Measurements from ENCODE around the gene DPM3.
A peak's percentile ranks its signal among the peaks of the same experiment; 100 is the strongest.

Gene DPM3

DNA sequence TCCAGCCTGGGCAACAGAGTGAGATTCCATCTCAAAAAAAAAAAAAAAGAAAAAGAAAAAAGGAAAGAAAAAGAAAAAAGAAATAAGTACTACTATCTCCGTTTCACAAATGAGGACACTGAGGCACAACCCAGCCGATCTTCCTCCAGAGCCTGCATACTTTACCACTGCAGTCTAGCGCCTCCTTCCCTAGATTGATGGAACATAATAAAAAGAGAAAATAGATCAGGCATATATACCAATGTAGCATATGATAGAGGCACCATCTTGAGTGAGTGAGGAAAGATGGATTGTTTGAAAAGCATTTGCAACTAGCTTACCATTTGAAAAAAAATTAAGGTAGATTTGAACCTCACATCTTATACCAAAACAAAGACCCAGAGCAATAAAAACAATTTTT lies 5.2 kb upstream of the DPM3 start:
- Histone ChIP-seq H3K9me2 (replicated peaks; ENCODE audit: insufficient read depth, low read length) (no peaks in the 10 kb centered on the region), H3K27me3 (replicated peaks; ENCODE audit: insufficient read depth, low read length) (peaks cover 89% of the 10 kb centered on the region), H3K9me3 (replicated peaks; ENCODE audit: insufficient read depth, low read length) (no peaks in the 10 kb centered on the region), H3K4me3 (ENCODE audit: low read length) (no peak overlapping the region), H4K20me1 (ENCODE audit: insufficient read depth, low read length) (no peaks in the 10 kb centered on the region), H3F3A (ENCODE audit: insufficient read depth, low read length) (no peaks in the 10 kb centered on the region), H2AFZ (ENCODE audit: low read length) (no peak overlapping the region), H3K79me2 (ENCODE audit: low read length) (no peaks in the 10 kb centered on the region), H3K36me3 (replicated peaks; ENCODE audit: insufficient read depth, low read length) (no peaks in the 10 kb centered on the region), H3K9ac (ENCODE audit: low read length) (no peak overlapping the region), H3K27ac (ENCODE audit: low read length) (no peak overlapping the region), H3K4me2 (ENCODE audit: low read depth, low read length) (no peak overlapping the region), H3K4me1 (ENCODE audit: low read length) (no peaks in the 10 kb centered on the region)
- DNase-seq: no peak
- no peak for TF ChIP-seq EZH2phosphoT487 (IDR thresholded peaks at IDR 0.05; ENCODE audit: low read length)
- TF ChIP-seq, protein P1, sequence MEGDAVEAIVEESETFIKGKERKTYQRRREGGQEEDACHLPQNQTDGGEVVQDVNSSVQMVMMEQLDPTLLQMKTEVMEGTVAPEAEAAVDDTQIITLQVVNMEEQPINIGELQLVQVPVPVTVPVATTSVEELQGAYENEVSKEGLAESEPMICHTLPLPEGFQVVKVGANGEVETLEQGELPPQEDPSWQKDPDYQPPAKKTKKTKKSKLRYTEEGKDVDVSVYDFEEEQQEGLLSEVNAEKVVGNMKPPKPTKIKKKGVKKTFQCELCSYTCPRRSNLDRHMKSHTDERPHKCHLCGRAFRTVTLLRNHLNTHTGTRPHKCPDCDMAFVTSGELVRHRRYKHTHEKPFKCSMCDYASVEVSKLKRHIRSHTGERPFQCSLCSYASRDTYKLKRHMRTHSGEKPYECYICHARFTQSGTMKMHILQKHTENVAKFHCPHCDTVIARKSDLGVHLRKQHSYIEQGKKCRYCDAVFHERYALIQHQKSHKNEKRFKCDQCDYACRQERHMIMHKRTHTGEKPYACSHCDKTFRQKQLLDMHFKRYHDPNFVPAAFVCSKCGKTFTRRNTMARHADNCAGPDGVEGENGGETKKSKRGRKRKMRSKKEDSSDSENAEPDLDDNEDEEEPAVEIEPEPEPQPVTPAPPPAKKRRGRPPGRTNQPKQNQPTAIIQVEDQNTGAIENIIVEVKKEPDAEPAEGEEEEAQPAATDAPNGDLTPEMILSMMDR (IDR thresholded peaks at IDR 0.05; ENCODE audit: low read length): peak; percentile 25

DNA sequence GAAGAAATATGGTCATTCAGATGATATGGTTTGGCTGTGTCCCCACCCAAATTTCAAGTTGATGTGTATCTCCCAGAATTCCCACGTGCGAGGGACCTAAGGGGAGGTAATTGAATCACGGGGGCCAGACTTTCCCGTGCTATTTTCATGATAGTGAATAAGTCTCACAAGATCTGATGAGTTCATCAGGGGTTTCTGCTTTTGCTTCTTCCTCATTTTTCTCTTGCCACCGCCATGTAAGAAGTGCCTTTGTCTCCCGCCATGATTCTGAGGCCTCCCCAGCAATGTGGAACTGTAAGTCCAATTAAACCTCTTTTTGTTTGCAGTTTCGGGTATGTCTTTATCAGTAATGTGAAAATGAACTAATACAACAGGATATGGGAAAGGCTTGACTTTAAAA lies 1.4 kb upstream of the DPM3 start:
- no peaks in the 10 kb centered on the region for H4K20me1 ChIP-seq (ENCODE audit: insufficient read depth, low read length)
- no peaks in the 10 kb centered on the region for H3K9me2 ChIP-seq (replicated peaks; ENCODE audit: insufficient read depth, low read length)
- H2AFZ ChIP-seq (ENCODE audit: low read length): no peak overlapping the region
- H3K4me1 ChIP-seq (ENCODE audit: low read length): peaks cover 11% of the 10 kb centered on the region
- H3K9ac ChIP-seq (ENCODE audit: low read length): no peak overlapping the region
- TF ChIP-seq EZH2phosphoT487 (IDR thresholded peaks at IDR 0.05; ENCODE audit: low read length) (no peak), EZH2 (optimal IDR thresholded peaks at IDR 0.05; ENCODE audit: low read depth, low read length) (no peak)
- TF ChIP-seq, protein P1 (IDR thresholded peaks at IDR 0.05; ENCODE audit: low read length): no peak
- H3K27ac ChIP-seq (ENCODE audit: low read length): no peak overlapping the region
- H3F3A ChIP-seq (ENCODE audit: insufficient read depth, low read length): peaks cover 5% of the 10 kb centered on the region; the same call in 1 of the 2 replicates
- no peak overlapping the region for H3K4me2 ChIP-seq (ENCODE audit: low read depth, low read length)
- no peaks in the 10 kb centered on the region for H3K36me3 ChIP-seq (replicated peaks; ENCODE audit: insufficient read depth, low read length)
- H3K4me3 ChIP-seq (ENCODE audit: low read length): no peak overlapping the region
- DNase-seq: no peak
- no peaks in the 10 kb centered on the region for H3K9me3 ChIP-seq (replicated peaks; ENCODE audit: insufficient read depth, low read length)
- H3K27me3 ChIP-seq (replicated peaks; ENCODE audit: insufficient read depth, low read length): peaks cover 59% of the 10 kb centered on the region
- H3K79me2 ChIP-seq (ENCODE audit: low read length): peaks cover 33% of the 10 kb centered on the region

DNA sequence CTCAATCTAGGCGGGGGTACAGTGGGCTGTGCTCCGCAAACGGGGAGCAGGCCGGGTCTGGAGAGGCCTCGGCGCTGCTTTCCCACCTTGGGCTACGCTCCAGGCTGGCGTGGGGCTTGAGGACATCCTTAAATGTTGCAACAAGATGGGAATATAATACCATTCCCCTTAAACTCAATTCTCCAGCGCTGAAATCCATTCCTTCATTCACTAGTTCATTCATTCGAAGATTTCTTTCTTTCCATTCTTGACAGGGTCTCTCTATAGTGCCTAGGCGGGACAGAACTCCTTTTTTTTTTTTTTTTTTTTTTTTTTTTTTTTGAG lies 261 bp upstream of the DPM3 start:
- no peak for TF ChIP-seq EZH2 (optimal IDR thresholded peaks at IDR 0.05; ENCODE audit: low read depth, low read length)
- Histone ChIP-seq H4K20me1 (ENCODE audit: insufficient read depth, low read length) (no peaks in the 10 kb centered on the region), H3K4me2 (ENCODE audit: low read depth, low read length) (peak overlapping the region; percentile 98), H3K4me1 (ENCODE audit: low read length) (peaks cover 13% of the 10 kb centered on the region), H3K9ac (ENCODE audit: low read length) (peak overlapping the region; percentile 74; the same call in 1 of the 2 replicates), H2AFZ (ENCODE audit: low read length) (peak overlapping the region; percentile 64), H3K9me3 (replicated peaks; ENCODE audit: insufficient read depth, low read length) (no peaks in the 10 kb centered on the region), H3K79me2 (ENCODE audit: low read length) (peaks cover 33% of the 10 kb centered on the region), H3K27ac (ENCODE audit: low read length) (no peak overlapping the region), H3K36me3 (replicated peaks; ENCODE audit: insufficient read depth, low read length) (no peaks in the 10 kb centered on the region), H3F3A (ENCODE audit: insufficient read depth, low read length) (peaks cover 13% of the 10 kb centered on the region; the same call in 1 of the 2 replicates), H3K4me3 (ENCODE audit: low read length) (peak overlapping the region; percentile 85), H3K9me2 (replicated peaks; ENCODE audit: insufficient read depth, low read length) (no peaks in the 10 kb centered on the region), H3K27me3 (replicated peaks; ENCODE audit: insufficient read depth, low read length) (peaks cover 48% of the 10 kb centered on the region)
- no peak for DNase-seq

DNA sequence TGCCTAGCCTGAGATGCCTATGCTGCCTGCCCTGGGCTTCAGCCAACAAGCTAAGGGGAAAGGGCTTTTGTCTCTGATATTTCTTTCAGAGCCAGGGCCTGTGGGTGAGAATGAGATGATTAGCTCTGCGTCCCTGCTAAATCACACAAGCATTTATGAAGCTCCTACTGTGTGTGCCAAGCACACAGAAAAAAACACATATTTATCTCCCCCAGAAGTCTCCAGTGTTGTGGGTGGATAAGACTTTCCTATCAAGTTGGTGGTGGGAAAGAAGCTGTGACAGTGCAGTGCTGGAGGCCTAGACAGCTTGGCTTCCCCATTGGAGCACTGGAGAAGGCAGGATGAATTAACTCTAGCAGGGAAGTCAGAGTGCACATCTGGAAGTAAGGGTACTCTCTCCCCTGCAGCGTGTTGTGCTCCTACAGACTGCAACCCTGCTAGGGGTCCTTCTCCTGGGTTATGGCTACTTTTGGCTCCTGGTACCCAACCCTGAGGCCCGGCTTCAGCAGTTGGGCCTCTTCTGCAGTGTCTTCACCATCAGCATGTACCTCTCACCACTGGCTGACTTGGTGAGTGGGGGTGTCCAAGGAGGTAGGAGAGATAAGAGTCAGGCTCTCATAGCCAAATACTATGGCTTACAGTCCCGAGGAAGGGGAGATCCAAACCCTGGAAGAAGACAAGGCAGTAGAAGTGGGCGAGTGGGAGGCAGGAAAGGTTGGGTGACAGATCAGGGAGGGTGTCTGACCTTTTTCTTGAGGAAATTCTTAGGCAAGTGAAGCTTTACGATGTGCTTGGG lies 3.0 kb downstream of the DPM3 start:
- H3K9me2 ChIP-seq (replicated peaks; ENCODE audit: insufficient read depth, low read length): no peaks in the 10 kb centered on the region
- H3K9ac ChIP-seq (ENCODE audit: low read length): peak overlapping the region; percentile 3; the same call in 1 of the 2 replicates
- H3K4me1 ChIP-seq (ENCODE audit: low read length): peaks cover 22% of the 10 kb centered on the region
- peak overlapping the region; percentile 47 for H3K4me2 ChIP-seq (ENCODE audit: low read depth, low read length)
- peak overlapping the region; percentile 25; the same call in 1 of the 2 replicates for H3K4me3 ChIP-seq (ENCODE audit: low read length)
- peaks cover 33% of the 10 kb centered on the region for H3K79me2 ChIP-seq (ENCODE audit: low read length)
- no peak overlapping the region for H2AFZ ChIP-seq (ENCODE audit: low read length)
- H4K20me1 ChIP-seq (ENCODE audit: insufficient read depth, low read length): no peaks in the 10 kb centered on the region
- H3K27ac ChIP-seq (ENCODE audit: low read length): no peak overlapping the region
- TF ChIP-seq, protein P1 (IDR thresholded peaks at IDR 0.05; ENCODE audit: low read length): no peak
- TF ChIP-seq EZH2phosphoT487 (IDR thresholded peaks at IDR 0.05; ENCODE audit: low read length): no peak
- no peak for TF ChIP-seq EZH2 (optimal IDR thresholded peaks at IDR 0.05; ENCODE audit: low read depth, low read length)
- no peak for DNase-seq
- H3K36me3 ChIP-seq (replicated peaks; ENCODE audit: insufficient read depth, low read length): no peaks in the 10 kb centered on the region
- no peaks in the 10 kb centered on the region for H3K9me3 ChIP-seq (replicated peaks; ENCODE audit: insufficient read depth, low read length)
- H3F3A ChIP-seq (ENCODE audit: insufficient read depth, low read length): peaks cover 28% of the 10 kb centered on the region
- H3K27me3 ChIP-seq (replicated peaks; ENCODE audit: insufficient read depth, low read length): peaks cover 19% of the 10 kb centered on the region
